ENCODE data around the gene ALK.

Gene ALK

GRCh38 chr2:29802986-29803385 lies 118.4 kb downstream of the ALK start:
- in situ Hi-C loops (cut with HindIII; ENCODE audit: low sequenced_read_pairs): no loop called here

DNA sequence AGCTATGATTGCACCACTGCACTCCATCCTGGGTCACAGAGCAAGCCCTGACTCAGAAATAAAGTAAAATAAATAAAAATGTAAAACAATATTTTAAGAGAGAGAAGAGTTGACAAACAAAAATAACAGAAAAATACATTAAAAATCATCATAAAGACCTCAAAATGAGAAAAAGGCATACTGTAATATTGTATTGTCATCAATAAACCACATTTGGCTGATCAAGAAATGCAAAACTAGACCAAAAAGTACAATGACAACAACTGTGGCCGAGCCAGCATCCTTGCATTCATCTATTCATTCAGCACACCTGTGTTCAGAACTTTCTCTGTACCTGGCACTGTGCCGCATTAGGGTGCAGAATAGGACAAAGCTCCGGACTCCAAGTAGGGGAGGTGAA lies 121.8 kb downstream of the ALK start:
- in situ Hi-C loops (cut with HindIII; ENCODE audit: low sequenced_read_pairs): no loop called here

GRCh38 chr2:29797916-29798315 lies 123.5 kb downstream of the ALK start:
- in situ Hi-C loops (cut with HindIII; ENCODE audit: low sequenced_read_pairs): no loop called here

- in situ Hi-C loops (cut with HindIII; ENCODE audit: low sequenced_read_pairs): no loop called here
Measured at GRCh38 chr2:29796446-29796845, 124.9 kb downstream of the ALK start.

DNA sequence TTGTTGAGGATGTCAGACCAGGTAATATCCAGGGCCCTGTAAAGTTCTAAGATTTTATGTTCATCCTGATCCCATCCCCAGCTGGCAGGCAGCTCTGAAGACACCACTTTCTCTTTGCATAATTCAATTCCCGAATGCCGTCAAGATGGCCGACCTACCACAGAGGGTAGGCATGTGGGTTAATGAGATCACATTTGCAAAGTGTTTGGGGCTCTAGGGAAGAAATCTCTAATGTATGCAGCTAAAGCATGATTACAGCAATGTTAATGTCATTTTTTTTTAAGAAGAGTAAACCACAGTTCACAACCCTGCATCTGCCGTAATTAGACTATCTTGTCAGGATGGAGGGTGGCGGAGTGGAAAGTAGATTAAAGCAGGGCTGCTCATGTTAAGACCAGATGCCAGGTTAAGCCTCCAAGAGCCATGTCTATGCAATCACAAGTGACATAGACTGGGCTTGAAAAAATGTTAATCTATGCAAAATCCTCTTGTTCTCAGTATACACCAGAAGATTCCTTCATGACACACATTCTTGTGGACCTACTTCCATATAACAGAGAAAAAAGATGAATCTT lies 131.4 kb downstream of the ALK start:
- in situ Hi-C loops (cut with HindIII; ENCODE audit: low sequenced_read_pairs): no loop called here

DNA sequence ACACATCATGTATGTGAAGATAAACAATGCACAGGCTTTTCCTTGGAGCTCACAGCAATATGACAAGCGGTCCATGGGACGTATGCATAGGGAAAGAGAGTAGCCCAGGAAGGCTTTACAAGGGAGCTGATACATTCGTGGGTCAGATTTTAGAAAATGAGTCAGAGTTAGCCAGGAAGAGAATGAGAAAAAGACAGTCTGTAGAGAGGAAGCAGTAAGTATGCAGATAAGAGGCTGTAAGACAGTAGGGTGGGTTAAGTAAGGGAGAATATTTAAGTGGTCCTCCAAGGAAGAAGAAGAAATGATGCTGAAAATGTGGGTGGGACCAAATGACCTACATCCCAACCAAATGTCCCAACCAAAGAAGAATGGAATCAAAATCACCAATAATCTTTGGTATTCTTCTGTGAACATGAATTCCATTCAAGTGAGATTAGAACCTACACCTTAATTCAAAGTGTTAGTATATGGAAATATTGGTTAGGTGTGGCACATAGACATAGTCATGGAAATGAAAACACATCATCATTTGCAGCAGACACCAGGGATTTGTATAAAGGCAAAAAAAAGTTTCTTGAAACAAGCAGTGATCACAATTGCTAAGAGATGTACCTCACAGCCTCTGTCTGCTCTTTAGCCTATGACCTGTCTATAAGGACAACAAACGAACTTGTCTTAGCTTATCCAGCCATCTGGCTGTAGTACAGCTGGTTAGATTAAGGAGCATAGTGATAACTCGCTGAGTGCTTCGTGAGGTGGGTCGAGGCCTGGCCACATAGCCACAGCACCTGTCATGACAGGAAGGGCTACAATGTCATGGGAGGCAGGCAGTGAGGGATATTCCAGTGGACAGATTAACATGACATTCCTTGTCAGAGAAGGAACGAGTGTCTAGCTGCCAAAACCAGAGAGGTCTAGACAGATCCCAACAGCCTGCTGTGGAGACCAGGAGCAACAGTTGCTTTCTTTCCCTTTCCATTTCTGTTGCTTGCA lies 133.6 kb downstream of the ALK start:
- in situ Hi-C loops (cut with HindIII; ENCODE audit: low sequenced_read_pairs): no loop called here

- in situ Hi-C loops (cut with HindIII; ENCODE audit: low sequenced_read_pairs): no loop called here
Measured at GRCh38 chr2:29786361-29786760, 135.0 kb downstream of the ALK start.

- in situ Hi-C loops (cut with HindIII; ENCODE audit: low sequenced_read_pairs): loop anchor here (5.0 kb wide), 1 partner anchor 36 kb away; no protein-coding TSS in a partner anchor
Measured at GRCh38 chr2:29783666-29784065, 137.7 kb downstream of the ALK start.

DNA sequence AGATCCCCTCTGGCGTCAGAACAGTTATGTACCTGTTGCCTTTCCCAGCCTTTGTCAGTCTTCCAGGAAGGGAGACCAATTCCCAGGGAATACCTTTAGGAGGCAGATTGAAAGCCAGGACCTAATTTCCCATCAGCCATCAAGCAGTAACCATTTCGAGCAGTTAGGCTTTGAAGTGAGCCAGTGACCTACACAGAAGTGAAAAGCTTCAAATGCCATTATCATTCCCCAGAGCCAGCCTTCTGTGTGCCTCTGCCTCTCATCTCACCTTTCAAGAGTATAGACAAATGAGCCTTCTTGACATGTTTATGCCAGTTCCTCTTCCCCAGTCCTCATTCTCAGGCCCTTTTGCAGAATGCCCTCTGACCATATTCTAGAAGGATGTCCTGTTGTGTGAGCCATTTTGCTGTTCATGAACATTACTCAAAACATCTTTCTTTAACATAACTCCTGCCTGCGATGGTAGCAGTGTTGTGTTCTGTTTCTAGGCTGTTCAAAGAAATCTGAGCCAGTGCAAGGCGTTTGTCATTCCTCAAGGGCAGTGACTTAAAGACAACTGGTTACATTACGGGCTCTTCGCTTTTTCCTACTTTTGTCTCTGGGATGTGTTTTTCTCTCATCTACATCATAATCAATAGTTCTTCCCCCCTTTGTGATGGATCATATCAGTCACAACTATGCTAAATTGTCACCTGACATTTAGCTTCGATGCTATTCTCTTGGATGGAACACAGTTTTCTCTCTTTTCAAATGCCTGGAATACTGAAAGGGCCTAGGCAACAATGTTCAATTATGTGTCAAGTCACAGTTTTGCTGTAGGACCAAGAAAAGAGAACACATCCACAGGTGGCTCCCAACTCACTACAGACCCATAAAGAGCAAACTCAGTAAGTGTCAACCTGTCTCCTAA lies 138.6 kb downstream of the ALK start:
- in situ Hi-C loops (cut with HindIII; ENCODE audit: low sequenced_read_pairs): loop anchor here (5.0 kb wide), 1 partner anchor 36 kb away; no protein-coding TSS in a partner anchor

DNA sequence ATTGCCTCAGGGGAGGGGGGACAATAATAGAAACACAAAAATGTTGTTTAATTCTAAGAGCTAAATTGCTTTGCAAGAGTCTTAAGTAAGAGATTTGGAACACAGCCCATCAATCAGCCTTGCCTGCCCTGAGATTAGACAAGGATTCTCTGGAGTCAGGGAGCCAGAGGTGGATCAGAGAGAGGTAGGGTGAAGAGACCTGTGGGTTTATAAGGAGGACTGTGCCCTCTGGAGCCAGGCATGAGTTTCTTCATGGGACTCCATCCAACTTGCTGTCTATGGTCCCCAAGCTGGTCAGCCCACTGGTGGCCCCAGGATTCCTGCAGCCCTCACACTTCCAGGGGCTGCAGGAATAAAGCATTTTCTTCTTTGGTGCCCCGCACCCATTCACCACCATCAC lies 139.3 kb downstream of the ALK start:
- in situ Hi-C loops (cut with HindIII; ENCODE audit: low sequenced_read_pairs): loop anchor here (5.0 kb wide), 1 partner anchor 35 kb away; no protein-coding TSS in a partner anchor

GRCh38 chr2:29780906-29781305 lies 140.5 kb downstream of the ALK start:
- in situ Hi-C loops (cut with HindIII; ENCODE audit: low sequenced_read_pairs): loop anchor here (5.0 kb wide), 1 partner anchor 34 kb away; no protein-coding TSS in a partner anchor

DNA sequence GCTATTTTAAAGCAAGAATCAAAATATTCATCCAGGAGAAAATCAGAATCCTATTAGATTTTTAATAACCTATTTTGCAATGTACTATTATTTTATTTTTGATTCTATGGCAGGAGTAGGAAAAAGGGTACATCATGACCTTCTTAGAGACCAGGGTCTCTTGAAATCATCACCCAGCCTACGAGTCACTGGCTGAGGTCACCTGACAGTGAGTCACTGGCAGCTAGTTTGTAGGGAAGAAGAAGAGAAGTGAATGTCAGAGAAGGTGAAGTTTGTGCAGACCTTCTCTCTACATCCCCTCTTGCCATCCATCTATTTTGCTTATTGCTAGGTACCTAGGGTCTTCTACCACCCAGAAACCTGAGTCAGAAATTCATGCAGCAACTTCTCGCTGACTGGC lies 144.2 kb downstream of the ALK start:
- in situ Hi-C loops (cut with HindIII; ENCODE audit: low sequenced_read_pairs): no loop called here

DNA sequence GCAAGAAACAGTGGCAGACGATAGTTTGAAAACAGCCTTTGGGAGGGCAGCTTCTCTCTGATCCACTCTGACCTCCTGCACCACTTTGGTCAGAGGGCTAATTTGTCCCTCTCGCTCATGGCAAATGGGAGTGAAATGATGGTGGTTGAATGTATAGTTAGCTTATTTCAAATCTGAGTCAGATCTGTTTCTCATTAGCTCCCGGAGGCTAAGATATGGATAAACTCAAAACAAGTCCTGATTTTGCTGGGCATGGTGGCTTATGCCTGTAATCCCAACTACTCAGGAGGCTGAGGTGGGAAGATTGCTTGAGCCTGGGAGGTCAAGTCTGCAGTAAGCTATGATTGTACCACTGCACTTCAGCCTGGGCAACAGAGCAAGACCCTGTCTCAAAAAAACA lies 145.0 kb downstream of the ALK start:
- in situ Hi-C loops (cut with HindIII; ENCODE audit: low sequenced_read_pairs): no loop called here

GRCh38 chr2:29775937-29776336 lies 145.4 kb downstream of the ALK start:
- in situ Hi-C loops (cut with HindIII; ENCODE audit: low sequenced_read_pairs): no loop called here

GRCh38 chr2:29774624-29775023 lies 146.8 kb downstream of the ALK start:
- in situ Hi-C loops (cut with HindIII; ENCODE audit: low sequenced_read_pairs): no loop called here

GRCh38 chr2:29770846-29771245 lies 150.5 kb downstream of the ALK start:
- in situ Hi-C loops (cut with HindIII; ENCODE audit: low sequenced_read_pairs): no loop called here

- in situ Hi-C loops (cut with HindIII; ENCODE audit: low sequenced_read_pairs): no loop called here
Measured at GRCh38 chr2:29769847-29770246, 151.5 kb downstream of the ALK start.

DNA sequence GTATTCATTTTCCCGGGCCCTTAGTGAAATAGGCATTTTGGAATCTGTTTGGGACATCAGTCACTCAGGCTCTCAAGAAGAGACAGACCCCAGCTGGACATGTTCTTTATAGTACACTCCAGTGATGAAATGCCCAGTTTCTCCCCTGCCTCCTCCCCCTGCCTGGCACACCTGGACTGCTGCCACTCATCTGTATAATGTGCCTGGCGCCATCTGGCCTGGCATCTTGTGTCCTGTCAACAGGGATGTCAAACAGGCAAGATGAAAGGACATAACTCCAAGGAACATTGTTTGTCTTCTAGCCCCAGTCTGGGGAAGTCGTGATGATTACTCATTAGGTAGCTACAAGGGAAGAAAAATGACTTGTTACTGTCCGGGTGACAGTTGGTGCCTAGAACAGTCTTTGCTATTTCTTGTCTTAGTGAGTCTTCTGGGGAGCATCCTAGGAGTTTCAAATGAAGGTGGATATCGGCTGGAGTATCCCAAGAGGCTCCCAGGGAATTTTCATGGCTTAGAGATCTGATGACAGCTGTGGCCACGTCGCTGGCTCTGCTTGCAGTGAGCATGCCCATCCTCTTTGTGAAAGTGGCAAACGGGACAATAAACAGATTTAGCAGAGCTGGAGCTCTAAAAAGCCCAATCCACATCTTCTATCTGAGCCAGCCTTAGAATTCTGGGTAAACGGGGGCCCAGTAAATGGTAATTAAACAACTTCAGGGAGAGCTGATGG lies 153.6 kb downstream of the ALK start:
- in situ Hi-C loops (cut with HindIII; ENCODE audit: low sequenced_read_pairs): no loop called here

DNA sequence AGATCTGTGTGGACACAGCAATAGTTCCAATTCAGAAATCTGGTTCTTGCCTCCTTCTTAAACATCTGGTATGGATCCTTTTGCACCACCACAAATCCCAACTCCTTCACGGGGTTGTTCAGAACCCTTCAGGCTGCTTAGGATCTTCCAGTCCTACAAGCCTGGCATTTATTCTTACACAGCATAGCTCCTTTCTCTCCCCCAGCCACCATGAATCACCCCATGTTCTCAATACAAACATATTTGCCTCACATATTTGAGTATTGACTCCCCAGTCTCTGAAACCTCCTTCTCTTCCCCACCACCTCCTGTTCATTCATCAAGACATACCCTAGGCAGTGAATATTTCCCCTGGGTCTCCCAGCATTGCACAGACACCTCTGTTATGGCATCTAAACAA lies 155.2 kb downstream of the ALK start:
- in situ Hi-C loops (cut with HindIII; ENCODE audit: low sequenced_read_pairs): no loop called here

GRCh38 chr2:29765721-29766120 lies 155.7 kb downstream of the ALK start:
- in situ Hi-C loops (cut with HindIII; ENCODE audit: low sequenced_read_pairs): no loop called here
